Islet of Langerhans (tissue), 1 donor: ENCODE data around the gene KAT5.
"Not testable (repeated sequence)": the region's sequence is repeated elsewhere in the genome, so short reads cannot be mapped to it uniquely, and the experiment has no call there.

ENCODE experiments used
- FAIRE-seq: peaks from one replicate; lab custom pipeline; 2011; peaks lifted over from hg19 to GRCh38; lab: Jason Lieb, UNC

Gene KAT5

GRCh38 chr11:65711785-65712632, at the start of gene KAT5:
KAT5 (plus strand) TSS chr11:65712252; CDS start chr11:65712268, 16 bp downstream.
- peak; percentile 13 for FAIRE-seq

- FAIRE-seq = no peak
These were observed 49.0 kb upstream of the KAT5 start, which contains the start of gene RELA for GRCh38 chr11:65662799-65663638. RELA (minus strand) TSS chr11:65662916; CDS start chr11:65662832, 84 bp downstream.

- FAIRE-seq = no peak
These were observed 48.3 kb upstream of the KAT5 start for GRCh38 chr11:65663639-65664200.

DNA sequence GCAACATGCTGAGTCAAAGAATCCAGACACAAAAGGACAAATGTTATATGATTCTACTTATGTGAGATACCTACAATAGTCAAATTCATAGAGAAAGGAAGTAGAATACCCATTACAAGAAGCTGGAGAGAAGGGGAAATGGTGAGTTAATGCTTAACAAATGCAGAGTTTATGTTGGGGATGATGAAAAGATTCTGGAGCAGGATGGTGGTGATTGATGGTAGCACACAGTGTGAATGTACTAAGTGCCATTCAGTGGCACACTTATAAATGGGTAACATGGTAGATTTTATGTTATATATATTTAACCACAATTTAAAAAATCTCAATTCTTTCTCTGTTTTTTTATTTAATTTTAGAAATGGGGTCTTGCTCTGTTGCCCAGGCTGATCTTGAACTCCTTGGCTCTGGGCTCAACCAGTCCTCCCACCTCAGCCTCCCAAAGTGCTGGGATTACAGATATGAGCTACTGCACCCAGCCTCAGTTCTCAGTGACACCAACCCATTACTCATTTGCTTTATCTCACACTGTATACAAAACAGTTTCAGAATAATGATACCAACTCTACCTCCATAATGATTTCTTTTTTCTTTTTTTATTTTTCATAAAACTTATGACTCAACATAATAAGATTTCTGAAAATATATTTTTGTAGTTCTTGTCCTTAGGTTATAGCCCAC, 39.7 kb upstream of the KAT5 start:
- no peak for FAIRE-seq

- no peak for FAIRE-seq
These were observed 39.1 kb upstream of the KAT5 start for GRCh38 chr11:65672982-65673381.

DNA sequence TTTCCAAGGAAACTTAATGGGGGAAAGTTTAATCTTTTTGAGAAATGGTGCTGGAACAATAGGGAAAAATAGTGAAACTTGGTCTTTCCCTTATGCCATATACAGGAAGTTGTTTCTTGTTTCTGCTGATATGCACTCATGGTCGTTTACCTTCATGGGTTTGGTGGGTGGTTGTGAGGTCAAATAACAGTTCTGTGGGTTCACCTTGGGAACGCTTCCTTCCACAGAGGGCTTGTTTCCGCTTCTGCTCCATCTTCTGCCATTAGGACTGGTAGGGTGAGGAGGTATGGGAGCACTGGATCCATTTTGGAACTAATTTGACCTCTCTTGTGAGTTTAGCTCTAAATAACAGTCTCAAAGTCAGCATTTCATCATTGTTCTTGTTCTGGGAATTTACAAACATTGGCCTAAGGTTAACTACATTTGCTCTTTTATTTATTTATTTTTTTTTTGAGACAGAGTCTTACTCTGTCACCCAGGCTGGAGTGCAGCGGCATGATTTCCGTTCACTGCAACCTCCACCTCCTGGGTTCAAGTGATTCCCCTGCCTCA, 31.8 kb upstream of the KAT5 start:
- no peak for FAIRE-seq

GRCh38 chr11:65683480-65683879, 28.6 kb upstream of the KAT5 start:
- FAIRE-seq = not testable (repeated sequence)

DNA sequence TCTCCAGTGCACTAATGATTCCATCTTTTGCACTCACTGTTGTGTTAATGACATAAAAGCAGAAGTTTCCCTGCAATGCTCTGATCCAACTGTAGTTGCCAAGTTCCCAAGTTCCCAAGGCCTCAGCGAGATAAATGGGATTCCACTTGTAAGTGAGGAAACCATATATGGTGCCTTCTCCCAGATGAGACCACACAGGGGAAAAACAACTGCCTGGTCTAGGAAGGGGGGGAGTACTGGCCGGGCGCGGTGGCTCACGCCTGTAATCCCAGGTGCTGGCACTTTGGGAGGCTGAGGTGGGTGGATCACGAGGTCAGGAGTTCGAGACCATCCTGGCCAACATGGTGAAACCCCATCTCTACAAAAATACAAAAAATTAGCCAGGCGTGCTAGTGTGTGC, 26.1 kb upstream of the KAT5 start:
- no peak for FAIRE-seq

- not testable (repeated sequence) for FAIRE-seq
These were observed 20.2 kb upstream of the KAT5 start for GRCh38 chr11:65691847-65692246.

DNA sequence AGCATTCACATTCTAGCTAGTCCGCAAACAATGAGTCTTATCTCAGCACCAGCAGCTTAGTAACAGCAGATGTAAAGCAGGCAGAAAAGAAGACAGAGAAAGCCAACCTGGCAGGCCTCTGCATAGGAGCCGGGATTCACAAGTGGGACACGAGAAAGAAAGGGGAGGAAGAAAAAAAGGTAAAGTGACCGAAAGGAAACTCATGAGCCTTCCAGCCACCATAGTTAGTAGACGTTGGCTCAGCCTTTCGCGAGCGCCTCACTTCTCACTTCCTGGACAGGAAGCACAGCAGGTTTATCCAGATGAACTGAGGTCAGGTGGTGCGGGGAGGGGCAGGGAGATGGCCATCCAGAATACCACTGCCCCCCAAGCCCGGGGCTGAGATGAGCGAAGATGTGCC, 19.7 kb upstream of the KAT5 start:
- no peak for FAIRE-seq

GRCh38 chr11:65695459-65696241, 16.4 kb upstream of the KAT5 start:
- no peak for FAIRE-seq

- no peak for FAIRE-seq
These were observed 15.1 kb upstream of the KAT5 start for GRCh38 chr11:65696802-65697552.

DNA sequence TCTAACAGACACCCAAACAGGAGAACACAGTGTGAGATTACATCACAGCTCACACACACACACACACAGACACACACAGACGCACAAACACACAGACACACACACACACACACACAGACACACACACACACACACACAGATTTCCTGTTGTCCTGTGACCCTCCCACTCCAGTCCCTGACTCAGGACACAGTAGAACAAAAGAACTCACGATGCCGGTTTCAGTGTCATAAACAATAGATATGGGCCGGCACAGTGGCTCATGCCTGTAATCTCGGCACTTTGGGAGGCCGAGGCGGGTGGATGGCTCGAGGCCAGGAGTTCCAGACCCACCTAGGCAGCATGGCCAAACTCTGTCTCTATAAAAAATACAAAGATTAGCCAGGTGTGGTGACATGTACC, 13.8 kb upstream of the KAT5 start:
- no peak for FAIRE-seq

DNA sequence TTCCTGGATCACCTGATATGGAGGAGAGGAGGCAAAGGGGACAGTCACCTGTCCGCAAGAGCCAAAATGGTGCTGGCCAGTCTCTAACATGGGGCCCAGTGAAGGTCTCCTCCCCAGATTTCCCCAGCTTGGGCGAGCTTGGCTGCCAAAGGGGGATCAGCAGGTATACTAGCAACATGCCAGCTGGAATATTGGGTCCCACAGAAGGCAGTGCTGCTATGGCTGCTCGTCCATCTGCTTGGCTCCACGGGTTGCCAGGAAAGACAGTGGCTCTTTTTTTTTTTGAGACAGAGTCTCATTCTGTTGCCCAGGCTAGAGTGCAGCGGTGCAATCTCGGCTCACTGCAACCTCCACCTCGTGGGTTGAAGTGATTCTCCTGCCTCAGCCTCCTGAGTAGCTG, 12.7 kb upstream of the KAT5 start:
- FAIRE-seq = no peak

- FAIRE-seq = no peak
These were observed 11.7 kb upstream of the KAT5 start for GRCh38 chr11:65700399-65700798.

GRCh38 chr11:65701686-65702085, 10.4 kb upstream of the KAT5 start:
- no peak for FAIRE-seq

- FAIRE-seq = no peak
These were observed 8.2 kb upstream of the KAT5 start for GRCh38 chr11:65703846-65704245.

GRCh38 chr11:65706303-65706763, 5.7 kb upstream of the KAT5 start:
- FAIRE-seq = not testable (repeated sequence)

DNA sequence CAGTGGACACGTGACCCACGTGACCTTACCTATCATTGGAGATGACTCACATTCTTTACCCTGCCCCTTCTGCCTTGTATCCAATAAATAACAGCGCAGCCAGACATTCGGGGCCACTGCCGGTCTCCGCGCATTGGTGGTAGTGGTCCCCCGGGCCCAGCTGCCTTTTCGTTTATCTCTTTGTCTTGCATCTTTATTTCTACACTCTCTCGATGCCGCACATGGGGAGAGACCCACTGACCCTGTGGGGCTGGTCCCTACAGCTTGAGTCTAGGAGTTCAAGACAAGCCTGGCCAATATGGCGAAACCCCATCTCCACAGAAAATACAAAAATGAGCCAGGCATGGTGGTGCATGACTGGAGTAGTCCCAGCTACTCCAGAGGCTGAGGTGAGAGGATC, 5.0 kb upstream of the KAT5 start:
- not testable (repeated sequence) for FAIRE-seq

DNA sequence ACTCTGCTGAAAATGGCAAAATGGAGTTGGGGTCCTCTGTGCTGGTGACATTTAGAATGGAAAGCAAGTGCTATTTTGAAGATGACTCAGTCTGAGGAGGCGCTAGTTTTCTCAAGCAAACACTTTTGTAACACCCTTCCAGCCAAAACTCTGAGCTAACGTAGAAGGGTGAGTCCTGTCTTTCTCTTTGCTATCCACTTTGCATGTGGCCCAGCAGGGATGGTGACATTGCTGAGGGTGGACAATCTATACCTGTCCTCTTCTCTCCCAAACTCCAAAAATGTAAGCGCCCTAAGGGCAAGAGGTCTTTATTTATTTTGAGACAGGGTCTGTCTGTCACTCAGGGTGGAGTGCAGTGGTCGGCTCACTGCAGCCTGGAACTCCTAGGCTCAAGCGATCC, 3.6 kb upstream of the KAT5 start:
- FAIRE-seq = no peak
